ENCODE data around the gene LIPC.

Gene LIPC

GRCh38 chr15:58406811-58407210 is 25.0 kb upstream of the LIPC start:
- no peak for DNase-seq (ENCODE audit: low read depth, low spot score)

- no peak for DNase-seq (ENCODE audit: low read depth, low spot score)
Observed at GRCh38 chr15:58407236-58407775, 24.5 kb upstream of the LIPC start.

- no peak for DNase-seq (ENCODE audit: low read depth, low spot score)
Observed at GRCh38 chr15:58407778-58408177, 24.0 kb upstream of the LIPC start.

- DNase-seq (ENCODE audit: low read depth, low spot score): no peak
Observed at GRCh38 chr15:58409861-58410260, 21.9 kb upstream of the LIPC start.

- no peak for DNase-seq (ENCODE audit: low read depth, low spot score)
Observed at GRCh38 chr15:58410353-58410752, 21.4 kb upstream of the LIPC start.

- DNase-seq (ENCODE audit: low read depth, low spot score): no peak
Observed at GRCh38 chr15:58413253-58413652, 18.5 kb upstream of the LIPC start.

GRCh38 chr15:58415636-58416035 is 16.2 kb upstream of the LIPC start:
- no peak for DNase-seq (ENCODE audit: low read depth, low spot score)

GRCh38 chr15:58416963-58417362 is 14.8 kb upstream of the LIPC start:
- no peak for DNase-seq (ENCODE audit: low read depth, low spot score)

- DNase-seq (ENCODE audit: low read depth, low spot score): no peak
Observed at GRCh38 chr15:58418135-58418534, 13.7 kb upstream of the LIPC start.

- no peak for DNase-seq (ENCODE audit: low read depth, low spot score)
Observed at GRCh38 chr15:58419803-58420524, 11.8 kb upstream of the LIPC start.

GRCh38 chr15:58420579-58421043 is 11.2 kb upstream of the LIPC start:
- no peak for DNase-seq (ENCODE audit: low read depth, low spot score)

- DNase-seq (ENCODE audit: low read depth, low spot score): no peak
Observed at GRCh38 chr15:58423205-58423604, 8.6 kb upstream of the LIPC start.

- no peak for DNase-seq (ENCODE audit: low read depth, low spot score)
Observed at GRCh38 chr15:58423831-58424608, 7.8 kb upstream of the LIPC start.

- DNase-seq (ENCODE audit: low read depth, low spot score): no peak
Observed at GRCh38 chr15:58424722-58425121, 7.1 kb upstream of the LIPC start.

GRCh38 chr15:58425185-58425584 is 6.6 kb upstream of the LIPC start:
- no peak for DNase-seq (ENCODE audit: low read depth, low spot score)

GRCh38 chr15:58425834-58426233 is 6.0 kb upstream of the LIPC start:
- DNase-seq (ENCODE audit: low read depth, low spot score): no peak

GRCh38 chr15:58426501-58426900 is 5.3 kb upstream of the LIPC start:
- DNase-seq (ENCODE audit: low read depth, low spot score): no peak

GRCh38 chr15:58427987-58428386 is 3.8 kb upstream of the LIPC start:
- no peak for DNase-seq (ENCODE audit: low read depth, low spot score)

GRCh38 chr15:58430224-58430787 is 1.5 kb upstream of the LIPC start:
- DNase-seq (ENCODE audit: low read depth, low spot score): no peak

- DNase-seq (ENCODE audit: low read depth, low spot score): no peak
Observed at GRCh38 chr15:58432401-58432800, 610 bp downstream of the LIPC start.

GRCh38 chr15:58433597-58434333 is 2.0 kb downstream of the LIPC start:
- DNase-seq (ENCODE audit: low read depth, low spot score): no peak
